Measurements from ENCODE around the gene CDK5R1.

DNA sequence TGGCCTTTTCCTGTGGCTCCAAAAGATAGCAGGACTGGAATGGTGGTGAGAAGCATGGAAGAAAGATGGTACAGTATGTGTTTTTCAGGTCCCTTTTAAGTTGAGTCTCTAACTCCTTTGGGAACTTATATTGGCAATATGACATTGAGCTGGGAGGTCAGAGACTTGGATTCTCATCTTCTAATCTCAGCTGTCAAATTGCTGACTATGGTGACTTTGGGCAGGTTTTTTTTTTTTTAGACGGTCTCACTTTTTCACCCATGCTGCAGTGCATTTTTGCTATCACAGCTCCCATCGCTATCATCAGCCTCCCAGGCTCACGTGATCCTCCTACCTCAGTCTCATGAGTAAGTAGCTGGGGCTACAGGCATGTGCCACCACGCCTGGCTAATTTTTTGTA, 15.1 kb upstream of the CDK5R1 start:
- TF ChIP-seq TP53 (CRISPR knock-in tag; IDR thresholded peaks at IDR 0.05) (no peak), NR1H2 (CRISPR knock-in tag; IDR thresholded peaks at IDR 0.05) (no peak), TEAD4 (CRISPR knock-in tag; IDR thresholded peaks at IDR 0.05) (no peak), TCF7 (CRISPR knock-in tag; IDR thresholded peaks at IDR 0.05; ENCODE audit: low read depth) (no peak), PRRX2 (CRISPR knock-in tag; IDR thresholded peaks at IDR 0.05) (no peak)
- TF ChIP-seq, protein P1, sequence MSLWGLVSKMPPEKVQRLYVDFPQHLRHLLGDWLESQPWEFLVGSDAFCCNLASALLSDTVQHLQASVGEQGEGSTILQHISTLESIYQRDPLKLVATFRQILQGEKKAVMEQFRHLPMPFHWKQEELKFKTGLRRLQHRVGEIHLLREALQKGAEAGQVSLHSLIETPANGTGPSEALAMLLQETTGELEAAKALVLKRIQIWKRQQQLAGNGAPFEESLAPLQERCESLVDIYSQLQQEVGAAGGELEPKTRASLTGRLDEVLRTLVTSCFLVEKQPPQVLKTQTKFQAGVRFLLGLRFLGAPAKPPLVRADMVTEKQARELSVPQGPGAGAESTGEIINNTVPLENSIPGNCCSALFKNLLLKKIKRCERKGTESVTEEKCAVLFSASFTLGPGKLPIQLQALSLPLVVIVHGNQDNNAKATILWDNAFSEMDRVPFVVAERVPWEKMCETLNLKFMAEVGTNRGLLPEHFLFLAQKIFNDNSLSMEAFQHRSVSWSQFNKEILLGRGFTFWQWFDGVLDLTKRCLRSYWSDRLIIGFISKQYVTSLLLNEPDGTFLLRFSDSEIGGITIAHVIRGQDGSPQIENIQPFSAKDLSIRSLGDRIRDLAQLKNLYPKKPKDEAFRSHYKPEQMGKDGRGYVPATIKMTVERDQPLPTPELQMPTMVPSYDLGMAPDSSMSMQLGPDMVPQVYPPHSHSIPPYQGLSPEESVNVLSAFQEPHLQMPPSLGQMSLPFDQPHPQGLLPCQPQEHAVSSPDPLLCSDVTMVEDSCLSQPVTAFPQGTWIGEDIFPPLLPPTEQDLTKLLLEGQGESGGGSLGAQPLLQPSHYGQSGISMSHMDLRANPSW (CRISPR knock-in tag; conservative IDR thresholded peaks at IDR 0.05; ENCODE audit: low read depth) = no peak
- TF ChIP-seq, protein P2, sequence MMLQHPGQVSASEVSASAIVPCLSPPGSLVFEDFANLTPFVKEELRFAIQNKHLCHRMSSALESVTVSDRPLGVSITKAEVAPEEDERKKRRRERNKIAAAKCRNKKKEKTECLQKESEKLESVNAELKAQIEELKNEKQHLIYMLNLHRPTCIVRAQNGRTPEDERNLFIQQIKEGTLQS (CRISPR knock-in tag; conservative IDR thresholded peaks at IDR 0.05) = no peak
